Panc1 (cell line): Measurements from ENCODE around the gene SLC38A10. TPM values are rescaled to one million over a fixed set of nuclear protein-coding genes. Genes with fewer than 3 reads are reported as not detected.
"Not testable (repeated sequence)": the region's sequence is repeated elsewhere in the genome, so short reads cannot be mapped to it uniquely, and the experiment has no call there.

ENCODE experiments used
- ATAC-seq: fragments of 200-7000 bp; cut with Tn5 transposase; 2 replicates; pipeline ENCODE4 v1.9.1; 2020; ENCODE audit warnings: mild to moderate bottlenecking, moderate library complexity
- BruUV-seq: library from RNA; stranded (reverse); fragments of 400-500 nt; replicated peaks from 2 replicates; lab custom pipeline; 2021; lab: Mats Ljungman, UMichigan
- CTCF ChIA-PET: fragments of 300-600 bp; sonication (Branson Sonifier 250); formaldehyde crosslinking; loops from one replicate; lab custom pipeline; 2022; ENCODE audit warnings: antibody characterized with exemption; lab: Charles Lee
- POLR2A ChIA-PET: fragments of 300-600 bp; sonication (Branson Sonifier 250); formaldehyde crosslinking; loops from one replicate; lab custom pipeline; 2022; ENCODE audit warnings: antibody characterized with exemption; lab: Charles Lee
- DNase-seq: peaks from one replicate; pipeline ENCODE4 v3.0.0-alpha.2; 2010; ENCODE audit warnings: low read depth, low spot score
- H3K27ac ChIP-seq: 2 replicates; pipeline ENCODE4 v1.5.1; 2011; ENCODE audit warnings: mild to moderate bottlenecking, low read length, inconsistent platforms
- H3K27me3 ChIP-seq: fragments of 200-500 bp; sonication (Bioruptor generic); 2 replicates; pipeline ENCODE4 v1.6.0; 2014; ENCODE audit warnings: low read length, inconsistent platforms; ENCODE audit not compliant: control insufficient read depth, insufficient read depth
- H3K36me3 ChIP-seq: fragments of 200-500 bp; sonication (Bioruptor generic); 2 replicates; pipeline ENCODE4 v1.5.1; 2014; ENCODE audit warnings: inconsistent platforms, mild to moderate bottlenecking, low read length, moderate library complexity; ENCODE audit not compliant: control insufficient read depth, insufficient read depth
- H3K4me1 ChIP-seq: 2 replicates; pipeline ENCODE4 v1.5.1; 2011; ENCODE audit warnings: inconsistent platforms, mild to moderate bottlenecking, low read length, moderate library complexity; ENCODE audit not compliant: control insufficient read depth, insufficient read depth
- H3K4me3 ChIP-seq, 2 experiments: 2 replicates each; pipeline ENCODE4 v1.5.1; 2011 to 2012; ENCODE audit warnings: low read depth in 2 of 2, low read length in 2 of 2, mild to moderate bottlenecking in 2 of 2, inconsistent platforms in 1 of 2, moderate library complexity in 1 of 2
- H3K9me3 ChIP-seq: fragments of 200-500 bp; sonication (Bioruptor generic); 2 replicates; pipeline ENCODE4 v1.5.1; 2014; ENCODE audit warnings: low read depth, mild to moderate bottlenecking, inconsistent platforms, low read length, moderate library complexity; ENCODE audit not compliant: control insufficient read depth, insufficient read depth
- POLR2AphosphoS5 ChIP-seq: IDR thresholded peaks from 2 replicates; pipeline ENCODE4 v1.6.1; 2012; ENCODE audit warnings: mild to moderate bottlenecking, low read depth, low read length, moderate library complexity
- SIN3A ChIP-seq: IDR thresholded peaks from 2 replicates; pipeline ENCODE4 v1.6.1; 2012; ENCODE audit warnings: low read depth, mild to moderate bottlenecking, low read length, moderate library complexity, borderline replicate concordance; ENCODE audit not compliant: insufficient read depth
- TCF7L2 ChIP-seq: IDR thresholded peaks from 2 replicates; pipeline ENCODE4 v1.6.1; 2011; ENCODE audit warnings: mild to moderate bottlenecking, low read depth, low read length, inconsistent platforms
- in situ Hi-C: cut with HindIII; loops from 2 replicates; pipeline ENCODE4 v1.10.0; 2016; ENCODE audit warnings: low sequenced_read_pairs, low pct_unique_long_range_greater_than_20kb
- intact Hi-C: fragments of 100-400 bp; cut with micrococcal nuclease; formaldehyde crosslinking; loops from one replicate; pipeline ENCODE4 v1.10.0; 2022; ENCODE audit not compliant: unreplicated experiment
- total RNA-seq: library from RNA; stranded (reverse); gene quantifications from one replicate; pipeline ENCODE4 v1.2.1, GENCODE V29; 2021; ENCODE audit not compliant: unreplicated experiment
- TF ChIP-seq, protein P1 (sequence below): fragments of 450-650 bp; IDR thresholded peaks from 2 replicates; pipeline ENCODE4 v1.5.1; 2017; ENCODE audit warnings: mild to moderate bottlenecking
- TF ChIP-seq, protein P2 (sequence below), 2 experiments: IDR thresholded peaks; 2 replicates each; pipeline ENCODE4 v1.6.1; 2011 to 2012; ENCODE audit warnings: low read depth in 2 of 2, control low read depth in 1 of 2, low read length in 1 of 2, mild to moderate bottlenecking in 1 of 2, moderate library complexity in 1 of 2; ENCODE audit not compliant: insufficient read depth in 1 of 2

Gene SLC38A10
- total RNA-seq, 1 experiment from 2014 or later, result 188 TPM

DNA sequence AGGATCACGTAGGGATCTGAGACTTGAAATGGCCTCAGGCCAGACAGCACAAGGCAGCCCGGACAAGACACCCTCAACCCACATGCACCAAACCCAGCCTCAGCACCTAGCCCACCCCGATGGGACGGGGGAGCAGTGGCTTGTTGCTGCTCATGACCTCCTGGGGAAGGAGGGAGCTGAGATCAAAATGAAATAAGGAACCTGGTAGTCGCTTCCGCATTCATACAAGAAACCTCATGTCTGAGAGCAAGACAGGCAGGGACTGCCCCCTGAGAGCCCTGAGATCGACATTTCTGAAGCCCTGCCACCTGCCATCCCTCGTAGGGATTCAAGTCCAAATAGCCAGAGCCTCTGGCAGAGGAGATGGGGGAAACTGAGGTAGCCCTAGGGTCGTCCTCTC, 66.7 kb downstream of the SLC38A10 start:
- ATAC-seq, result no peak
- no TSS peak for BruUV-seq

DNA sequence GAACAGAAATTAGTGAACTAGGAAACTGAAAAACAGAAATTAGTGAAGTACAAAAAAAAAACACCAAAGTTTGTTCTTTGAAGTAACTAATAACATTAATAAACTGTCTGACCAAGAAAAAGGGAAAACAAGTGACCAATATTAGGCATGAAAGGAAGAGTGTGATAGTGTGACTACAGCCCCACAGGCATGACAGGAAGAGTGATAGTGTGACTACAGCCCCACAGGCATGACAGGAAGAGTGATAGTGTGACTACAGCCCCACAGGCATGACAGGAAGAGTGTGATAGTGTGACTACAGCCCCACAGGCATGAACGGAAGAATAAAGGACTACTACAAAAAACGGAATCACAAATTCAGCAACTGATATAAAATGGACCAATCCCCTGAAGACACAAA, 67.5 kb downstream of the SLC38A10 start:
- DNase-seq, intact Hi-C loops, BruUV-seq, H3K9me3 ChIP-seq, H3K27ac ChIP-seq, ATAC-seq, H3K4me1 ChIP-seq, H3K27me3 ChIP-seq, POLR2A ChIA-PET, H3K36me3 ChIP-seq, CTCF ChIA-PET, H3K4me3 ChIP-seq, in situ Hi-C loops: not testable (repeated sequence)

More for the DNA sequence above, 66.7 kb downstream of the SLC38A10 start:
- Histone ChIP-seq H3K36me3 (no peaks in the 10 kb centered on the region), H3K27ac (no peak overlapping the region), H3K27me3 (no peaks in the 10 kb centered on the region), H3K9me3 (no peaks in the 10 kb centered on the region), H3K4me3 (no peak overlapping the region), H3K4me1 (peaks cover 4% of the 10 kb centered on the region)
- intact Hi-C loops, result no loop called here
- ChIA-PET CTCF (interaction anchor here (0.6 to 0.7 kb wide), 2 partner anchors 176 to 286 kb away, joined by 3 to 5 read pairs; no protein-coding TSS in a partner anchor), POLR2A (no interaction called here)
- no peak for TF ChIP-seq TCF7L2
- TF ChIP-seq POLR2AphosphoS5, result no peak
- TF ChIP-seq, protein P1, sequence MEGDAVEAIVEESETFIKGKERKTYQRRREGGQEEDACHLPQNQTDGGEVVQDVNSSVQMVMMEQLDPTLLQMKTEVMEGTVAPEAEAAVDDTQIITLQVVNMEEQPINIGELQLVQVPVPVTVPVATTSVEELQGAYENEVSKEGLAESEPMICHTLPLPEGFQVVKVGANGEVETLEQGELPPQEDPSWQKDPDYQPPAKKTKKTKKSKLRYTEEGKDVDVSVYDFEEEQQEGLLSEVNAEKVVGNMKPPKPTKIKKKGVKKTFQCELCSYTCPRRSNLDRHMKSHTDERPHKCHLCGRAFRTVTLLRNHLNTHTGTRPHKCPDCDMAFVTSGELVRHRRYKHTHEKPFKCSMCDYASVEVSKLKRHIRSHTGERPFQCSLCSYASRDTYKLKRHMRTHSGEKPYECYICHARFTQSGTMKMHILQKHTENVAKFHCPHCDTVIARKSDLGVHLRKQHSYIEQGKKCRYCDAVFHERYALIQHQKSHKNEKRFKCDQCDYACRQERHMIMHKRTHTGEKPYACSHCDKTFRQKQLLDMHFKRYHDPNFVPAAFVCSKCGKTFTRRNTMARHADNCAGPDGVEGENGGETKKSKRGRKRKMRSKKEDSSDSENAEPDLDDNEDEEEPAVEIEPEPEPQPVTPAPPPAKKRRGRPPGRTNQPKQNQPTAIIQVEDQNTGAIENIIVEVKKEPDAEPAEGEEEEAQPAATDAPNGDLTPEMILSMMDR, result no peak
- TF ChIP-seq, protein P2, sequence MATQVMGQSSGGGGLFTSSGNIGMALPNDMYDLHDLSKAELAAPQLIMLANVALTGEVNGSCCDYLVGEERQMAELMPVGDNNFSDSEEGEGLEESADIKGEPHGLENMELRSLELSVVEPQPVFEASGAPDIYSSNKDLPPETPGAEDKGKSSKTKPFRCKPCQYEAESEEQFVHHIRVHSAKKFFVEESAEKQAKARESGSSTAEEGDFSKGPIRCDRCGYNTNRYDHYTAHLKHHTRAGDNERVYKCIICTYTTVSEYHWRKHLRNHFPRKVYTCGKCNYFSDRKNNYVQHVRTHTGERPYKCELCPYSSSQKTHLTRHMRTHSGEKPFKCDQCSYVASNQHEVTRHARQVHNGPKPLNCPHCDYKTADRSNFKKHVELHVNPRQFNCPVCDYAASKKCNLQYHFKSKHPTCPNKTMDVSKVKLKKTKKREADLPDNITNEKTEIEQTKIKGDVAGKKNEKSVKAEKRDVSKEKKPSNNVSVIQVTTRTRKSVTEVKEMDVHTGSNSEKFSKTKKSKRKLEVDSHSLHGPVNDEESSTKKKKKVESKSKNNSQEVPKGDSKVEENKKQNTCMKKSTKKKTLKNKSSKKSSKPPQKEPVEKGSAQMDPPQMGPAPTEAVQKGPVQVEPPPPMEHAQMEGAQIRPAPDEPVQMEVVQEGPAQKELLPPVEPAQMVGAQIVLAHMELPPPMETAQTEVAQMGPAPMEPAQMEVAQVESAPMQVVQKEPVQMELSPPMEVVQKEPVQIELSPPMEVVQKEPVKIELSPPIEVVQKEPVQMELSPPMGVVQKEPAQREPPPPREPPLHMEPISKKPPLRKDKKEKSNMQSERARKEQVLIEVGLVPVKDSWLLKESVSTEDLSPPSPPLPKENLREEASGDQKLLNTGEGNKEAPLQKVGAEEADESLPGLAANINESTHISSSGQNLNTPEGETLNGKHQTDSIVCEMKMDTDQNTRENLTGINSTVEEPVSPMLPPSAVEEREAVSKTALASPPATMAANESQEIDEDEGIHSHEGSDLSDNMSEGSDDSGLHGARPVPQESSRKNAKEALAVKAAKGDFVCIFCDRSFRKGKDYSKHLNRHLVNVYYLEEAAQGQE (IDR thresholded peaks at IDR 0.05; ENCODE audit: insufficient read depth in 1 of 2, low read depth in 2 of 2, low read length in 1 of 2), result no peak
- no peak for TF ChIP-seq SIN3A
- no peak for DNase-seq
- in situ Hi-C loops, result no loop called here

DNA sequence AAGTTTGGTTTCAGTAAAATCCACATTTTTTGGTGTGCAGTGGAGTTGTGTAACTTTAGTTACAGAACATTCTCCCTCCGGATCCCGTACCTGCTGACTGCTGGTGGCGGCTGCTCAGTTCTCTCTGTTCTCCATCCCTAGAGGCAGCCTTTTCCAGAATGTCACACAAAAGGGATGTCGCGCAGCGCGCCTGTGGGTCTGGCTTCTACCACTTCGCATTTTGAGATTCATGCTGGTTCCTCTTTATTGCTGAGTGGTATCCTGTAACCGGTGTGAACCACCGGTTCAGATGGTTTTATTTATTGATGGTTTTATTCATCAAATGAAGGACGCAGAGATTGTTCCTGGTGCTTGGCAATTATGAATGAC, 71.4 kb downstream of the SLC38A10 start:
- no TSS peak for BruUV-seq
- H3K27ac ChIP-seq, result peak overlapping the region; percentile 80
- DNase-seq, result no peak
- intact Hi-C loops, result no loop called here
- no peaks in the 10 kb centered on the region for H3K36me3 ChIP-seq
- peaks cover 13% of the 10 kb centered on the region for H3K4me1 ChIP-seq
- H3K9me3 ChIP-seq, result no peaks in the 10 kb centered on the region
- no peak for ATAC-seq
- ChIA-PET CTCF (no interaction called here), POLR2A (no interaction called here)
- H3K27me3 ChIP-seq, result no peaks in the 10 kb centered on the region
- peak overlapping the region; percentile 45 to 60 for H3K4me3 ChIP-seq
- TF ChIP-seq, protein P2 (IDR thresholded peaks at IDR 0.05; ENCODE audit: insufficient read depth in 1 of 2, low read depth in 2 of 2, low read length in 1 of 2), result no peak
- no peak for TF ChIP-seq SIN3A
- no peak for TF ChIP-seq TCF7L2
- in situ Hi-C loops, result no loop called here
